Measurements from ENCODE around the gene PGAP2. TPM values are rescaled to one million over a fixed set of nuclear protein-coding genes. Genes with fewer than 3 reads are reported as not detected.

The PGAP2 gene
- total and polyA plus RNA-seq, 10 of the 15 experiments (the other 5 are each of a cell fraction or from before 2014, with no cell fraction given) = 12.3 to 37.4 (median 31.9) TPM

GRCh38 chr11:3820971-3821370, 12.6 kb downstream of the PGAP2 start:
- Histone ChIP-seq H3K9ac (ENCODE audit: control insufficient read depth, insufficient read depth, low read length) (no peak overlapping the region), H3K79me2 (ENCODE audit: control insufficient read depth, insufficient read depth, low read length) (no peaks in the 10 kb centered on the region), H3K4me2 (ENCODE audit: control insufficient read depth, insufficient read depth) (no peak overlapping the region), H3K27ac (ENCODE audit: control insufficient read depth, insufficient read depth) (no peak overlapping the region), H3K36me3 (ENCODE audit: control insufficient read depth in 2 of 2, insufficient read depth in 2 of 2, low read length in 1 of 2) (peaks cover 0 to 11% of the 10 kb centered on the region in 2 experiments; a peak in 3 of 4 replicates), H3K9me3 (replicated peaks; ENCODE audit: control insufficient read depth, insufficient read depth, low read length) (no peaks in the 10 kb centered on the region), H3K27me3 (replicated peaks in 1 of 2; ENCODE audit: control insufficient read depth in 2 of 2, insufficient read depth in 2 of 2, low read length in 1 of 2) (no peaks in the 10 kb centered on the region), H2AFZ (ENCODE audit: control insufficient read depth, low read depth, low read length) (no peak overlapping the region), H3K4me3 (no peak overlapping the region), H3K4me1 (ENCODE audit: control insufficient read depth, insufficient read depth, low read length) (peaks cover 2% of the 10 kb centered on the region; the same call in 1 of the 2 replicates), H4K20me1 (ENCODE audit: control insufficient read depth, insufficient read depth) (no peaks in the 10 kb centered on the region)
- FAIRE-seq = no peak
- ChIA-PET CTCF (interaction anchor here (1.1 to 6.6 kb wide), 5 partner anchors 10 to 251 kb away, joined by 7 to 33 read pairs (median 9); partner anchors contain the start of genes PGAP2 and RHOG), SMC1A (ENCODE audit: uncharacterized antibody, unreplicated experiment) (interaction anchor here (0.8 to 3.2 kb wide), 6 partner anchors 9 to 266 kb away, joined by 3 to 10 read pairs (median 4); no protein-coding TSS in a partner anchor), POLR2A (no interaction called here), RAD21 (ENCODE audit: unreplicated experiment) (interaction anchor here (0.7 to 1.8 kb wide), 4 partner anchors 12 to 235 kb away, joined by 3 to 7 read pairs (median 5); partner anchors contain the start of genes PGAP2, RHOG and STIM1)
- no TSS peak for BruUV-seq (replicated peaks)
- no peak for TF ChIP-seq HDAC6 (IDR thresholded peaks at IDR 0.05; ENCODE audit: unreplicated experiment)
- TF ChIP-seq KAT2A (conservative IDR thresholded peaks at IDR 0.05; ENCODE audit: control insufficient read depth, low read depth, low read length) = no peak
- TF ChIP-seq NFXL1 (IDR thresholded peaks at IDR 0.05; ENCODE audit: borderline replicate concordance) = no peak
- TF ChIP-seq ZNF207 (IDR thresholded peaks at IDR 0.05; ENCODE audit: borderline replicate concordance) = no peak
- no peak for TF ChIP-seq TAF1 (IDR thresholded peaks at IDR 0.05; ENCODE audit: borderline replicate concordance, low read depth, low read length)
- TF ChIP-seq NR2C1 (IDR thresholded peaks at IDR 0.05) = no peak
- no peak for TF ChIP-seq SREBF2 (IDR thresholded peaks at IDR 0.05; ENCODE audit: low read length)
- no peak for TF ChIP-seq CREM (IDR thresholded peaks at IDR 0.05; ENCODE audit: low read depth)
- TF ChIP-seq TBL1XR1 (IDR thresholded peaks at IDR 0.05; ENCODE audit: low read depth, low read length) = no peak
- TF ChIP-seq NKRF (conservative IDR thresholded peaks at IDR 0.05) = no peak
- no peak for TF ChIP-seq MEF2B (IDR thresholded peaks at IDR 0.05; ENCODE audit: partially characterized antibody, poor library complexity, severe bottlenecking)
- no peak for TF ChIP-seq TCF7 (IDR thresholded peaks at IDR 0.05; ENCODE audit: borderline replicate concordance)
- no peak for TF ChIP-seq RAD21 (IDR thresholded peaks at IDR 0.05; ENCODE audit: insufficient read depth, low read depth, low read length)
- no peak for TF ChIP-seq LARP7 (IDR thresholded peaks at IDR 0.05)
- intact Hi-C loops (cut with micrococcal nuclease; ENCODE audit: unreplicated experiment) (no loop called here), in situ Hi-C loops (cut with MboI) (no loop called here)
- no peak for ATAC-seq
- DNase-seq (ENCODE audit: low read depth, low spot score) = no peak
- 96% methylated on average over 2 of the region's 2 CpGs for WGBS (ENCODE audit: insufficient coverage, insufficient replicate concordance, low lambda C conversion rate, missing lambda C conversion rate)

Data from GM12878 (cell line).